HepG2 (cell line): ENCODE measurements around the gene TM6SF1. TPM values are rescaled to one million over a fixed set of nuclear protein-coding genes. Genes with fewer than 3 reads are reported as not detected.

Source experiments
- ATAC-seq: fragments of 200-7000 bp; cut with Tn5 transposase; 3 replicates; pipeline ENCODE4 v1.9.1; 2020; ENCODE audit warnings: mild to moderate bottlenecking, moderate library complexity
- BruUV-seq: library from RNA; stranded (reverse); fragments of 400-500 nt; replicated peaks from 2 replicates; lab custom pipeline; 2021; lab: Mats Ljungman, UMichigan
- CTCF ChIA-PET: fragments of 300-600 bp; formaldehyde crosslinking; extraction: SDS; loops from one replicate; lab custom pipeline; 2021; ENCODE audit warnings: low total read pairs, inconsistent platforms, low intra/inter-chr PET ratio; lab: Yijun Ruan, JAX
- POLR2A ChIA-PET: fragments of 350-600 bp; sonication (Branson Sonifier 250); formaldehyde crosslinking; loops from one replicate; lab custom pipeline; 2020; ENCODE audit warnings: antibody characterized with exemption, inconsistent platforms; lab: Yijun Ruan, JAX
- DNase-seq: peaks from one replicate; pipeline ENCODE4 v3.0.0-alpha.2; 2015; ENCODE audit warnings: low spot score
- FAIRE-seq: peaks from 3 replicates; lab custom pipeline; 2011; peaks lifted over from hg19 to GRCh38; lab: Jason Lieb, UNC
- H2AFZ ChIP-seq: one replicate; pipeline ENCODE4 v1.6.1; 2011; ENCODE audit warnings: low read length, inconsistent platforms
- H3K27ac ChIP-seq: fragments of 300-600 bp; 3 replicates; pipeline ENCODE4 v1.8.0; 2011; ENCODE audit warnings: mixed run types, mild to moderate bottlenecking, mixed read lengths, low read length, inconsistent platforms; ENCODE audit not compliant: insufficient read depth; ENCODE audit errors: extremely low read length
- H3K27me3 ChIP-seq, 2 experiments: fragments of 200-600 bp in 1 of 2; 2 replicates in 1 of 2; 3 replicates in 1 of 2; pipeline versions ENCODE4 v1.6.0 to v1.8.0; 2011; ENCODE audit warnings: low read length in 2 of 2, mild to moderate bottlenecking in 2 of 2, moderate library complexity in 2 of 2, inconsistent platforms in 1 of 2; ENCODE audit not compliant: insufficient read depth in 2 of 2, control insufficient read depth in 1 of 2
- H3K36me3 ChIP-seq, 2 experiments: fragments of 200-600 bp in 1 of 2; replicated peaks in 1 of 2; 2 replicates in 1 of 2; 3 replicates in 1 of 2; pipeline versions ENCODE4 v1.5.1 to v1.8.0; 2011; ENCODE audit warnings: low read length in 2 of 2, inconsistent platforms in 1 of 2; ENCODE audit not compliant: insufficient read depth in 2 of 2, control insufficient read depth in 1 of 2
- H3K4me1 ChIP-seq: 2 replicates; pipeline ENCODE4 v1.5.1; 2012; ENCODE audit warnings: low read length, inconsistent platforms; ENCODE audit not compliant: insufficient read depth
- H3K4me2 ChIP-seq: 2 replicates; pipeline ENCODE4 v1.6.0; 2011; ENCODE audit warnings: low read depth, low read length, inconsistent platforms
- H3K4me3 ChIP-seq, 3 experiments: fragments of 200-600 bp in 1 of 3; sonication (generic), shearing (Covaris generic) in 1 of 3; replicated peaks in 1 of 3; 2 replicates each; pipeline ENCODE4 v1.5.1; 2011 to 2016; ENCODE audit warnings: low read length in 3 of 3, inconsistent platforms in 2 of 3, low read depth in 2 of 3, mild to moderate bottlenecking in 2 of 3, control low read depth in 1 of 3, mixed read lengths in 1 of 3; ENCODE audit not compliant: insufficient read depth in 1 of 3
- H3K79me2 ChIP-seq: one replicate; pipeline ENCODE4 v1.6.1; 2011; ENCODE audit warnings: low read length, inconsistent platforms; ENCODE audit not compliant: insufficient read depth
- H3K9ac ChIP-seq: 2 replicates; pipeline ENCODE4 v1.6.0; 2011; ENCODE audit warnings: mild to moderate bottlenecking, low read depth, low read length, inconsistent platforms; ENCODE audit not compliant: insufficient read depth
- H3K9me3 ChIP-seq: 2 replicates; pipeline ENCODE4 v1.5.1; 2012; ENCODE audit warnings: mild to moderate bottlenecking, low read length
- H4K20me1 ChIP-seq: 2 replicates; pipeline ENCODE4 v1.6.0; 2011; ENCODE audit warnings: inconsistent platforms, mild to moderate bottlenecking, low read length, moderate library complexity; ENCODE audit not compliant: insufficient read depth
- ZNF468 ChIP-seq: sonication (generic); formaldehyde crosslinking; IDR thresholded peaks from 2 replicates; pipeline ENCODE4 v1.8.0; 2022; ENCODE audit warnings: mild to moderate bottlenecking, moderate library complexity, missing genetic modification reagents
- ZNF83 ChIP-seq: sonication (generic); formaldehyde crosslinking; IDR thresholded peaks from 2 replicates; pipeline ENCODE4 v1.4.0; 2020; ENCODE audit warnings: missing genetic modification reagents, mild to moderate bottlenecking, borderline replicate concordance
- WGBS: methylation state at CpG from one replicate; pipeline ENCODE4 v1.1.6; 2017; ENCODE audit warnings: low lambda C conversion rate; 5-methylcytosine and 5-hydroxymethylcytosine counted together
- in situ Hi-C: cut with HindIII; loops from 2 replicates; pipeline ENCODE4 v1.10.0; 2017; ENCODE audit warnings: low pct_unique_long_range_greater_than_20kb; ENCODE audit not compliant: extremely low pct_ligation_motif_present
- intact Hi-C: fragments of 100-400 bp; cut with micrococcal nuclease; formaldehyde crosslinking; loops from one replicate; pipeline ENCODE4 v1.10.0; 2022; ENCODE audit not compliant: unreplicated experiment
- polyA plus RNA-seq, 8 experiments: library from polyadenylated mRNA; depleted of rRNA in 3 of 8; stranded (reverse) in 7 of 8; unstranded in 1 of 8; fragments of >200 nt; fragmentation: Illumina TruSeq in 4 of 8; extraction: Trizol in 4 of 8; gene quantifications; 2 replicates each; pipeline versions ENCODE4 v1.2.1 to v1.2.3, GENCODE V29; 2011 to 2016; ENCODE audit warnings: low read depth in 4 of 8, missing spikeins in 1 of 8, mixed read lengths in 1 of 8; ENCODE audit not compliant: insufficient read depth in 1 of 8
- total RNA-seq, 5 experiments: library from RNA; depleted of rRNA; stranded (reverse); fragments of >200 nt; fragmentation: Illumina TruSeq; extraction: Trizol; gene quantifications; 2 replicates each; pipeline ENCODE4 v1.2.3, GENCODE V29; 2016; ENCODE audit warnings: low read depth in 1 of 5
- TF ChIP-seq, protein P1 (sequence below): sonication (generic); formaldehyde crosslinking; IDR thresholded peaks from 2 replicates; pipeline ENCODE4 v1.5.1; 2020; ENCODE audit warnings: missing genetic modification reagents, mild to moderate bottlenecking, borderline replicate concordance
- TF ChIP-seq, protein P2 (sequence below): sonication (generic); formaldehyde crosslinking; IDR thresholded peaks from 2 replicates; pipeline ENCODE4 v1.4.0; 2020; ENCODE audit warnings: missing genetic modification reagents

Gene TM6SF1
- total and polyA plus RNA-seq, 2 of the 13 experiments (the other 11 are each of a cell fraction or from before 2014, with no cell fraction given), result not detected

DNA sequence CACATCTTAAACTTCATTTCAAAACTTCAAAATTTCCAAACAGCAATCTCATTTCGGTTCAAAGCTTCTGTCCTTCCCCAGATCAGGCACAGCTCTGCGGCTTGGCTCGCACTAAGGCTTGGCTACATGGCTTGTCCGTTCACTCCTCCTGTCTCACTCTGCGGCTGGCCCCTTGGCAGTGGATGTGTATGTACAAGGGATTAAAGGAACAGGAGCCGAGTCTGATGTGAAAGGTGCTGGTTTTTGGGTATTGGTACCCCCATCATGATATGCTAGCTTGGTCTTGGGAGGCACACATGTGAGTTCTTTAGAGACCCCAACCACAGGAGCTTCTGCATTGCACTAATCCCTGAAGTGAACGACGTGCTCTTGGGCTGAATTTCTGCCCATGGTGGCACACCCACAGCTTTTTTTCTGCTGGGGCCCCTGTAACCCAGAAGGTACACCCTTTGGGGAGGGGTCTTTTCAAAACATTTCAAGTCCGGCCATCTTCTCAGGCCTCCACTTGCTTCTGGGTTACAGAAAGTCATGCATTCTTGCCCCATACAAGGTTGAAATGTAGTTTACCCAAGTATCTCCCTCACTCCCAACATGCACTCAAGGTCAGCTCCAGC, 12.6 kb downstream of the TM6SF1 start (continued):
- TF ChIP-seq ZNF83 (CRISPR knock-in tag), result no peak

DNA sequence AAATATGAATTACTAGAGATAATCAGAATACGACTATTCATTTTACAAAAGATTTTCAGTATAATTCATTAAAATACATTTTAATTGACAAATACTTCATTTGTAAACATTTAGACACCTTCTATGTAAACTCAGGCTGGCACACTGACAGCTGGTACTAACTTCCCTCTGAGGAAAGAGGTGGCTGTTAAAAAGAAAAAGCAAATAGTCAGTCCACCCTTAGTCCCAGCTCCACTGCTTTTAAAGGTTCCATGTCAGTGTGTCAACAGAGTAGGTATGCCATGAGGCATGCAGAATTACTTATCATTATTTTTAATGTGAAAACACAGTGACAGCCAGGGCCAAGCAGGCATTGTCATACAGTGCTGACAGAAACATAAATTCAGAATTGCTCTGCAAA, 16.1 kb downstream of the TM6SF1 start:
- whole genome bisulfite sequencing, result 0% methylated on average over 1 of the region's 1 CpG
- intact Hi-C loops (no loop called here), in situ Hi-C loops (no loop called here)
- BruUV-seq, result no TSS peak
- Histone ChIP-seq H3K79me2 (no peaks in the 10 kb centered on the region), H3K27me3 (peaks cover 0 to 17% of the 10 kb centered on the region in 2 experiments; a peak in 3 of 5 replicates), H3K4me1 (no peaks in the 10 kb centered on the region), H3K4me3 (no peak overlapping the region), H2AFZ (no peak overlapping the region), H3K27ac (no peak overlapping the region), H3K36me3 (no peaks in the 10 kb centered on the region), H3K9ac (no peak overlapping the region), H3K4me2 (no peak overlapping the region), H4K20me1 (no peaks in the 10 kb centered on the region), H3K9me3 (no peaks in the 10 kb centered on the region)
- TF ChIP-seq, protein P1, sequence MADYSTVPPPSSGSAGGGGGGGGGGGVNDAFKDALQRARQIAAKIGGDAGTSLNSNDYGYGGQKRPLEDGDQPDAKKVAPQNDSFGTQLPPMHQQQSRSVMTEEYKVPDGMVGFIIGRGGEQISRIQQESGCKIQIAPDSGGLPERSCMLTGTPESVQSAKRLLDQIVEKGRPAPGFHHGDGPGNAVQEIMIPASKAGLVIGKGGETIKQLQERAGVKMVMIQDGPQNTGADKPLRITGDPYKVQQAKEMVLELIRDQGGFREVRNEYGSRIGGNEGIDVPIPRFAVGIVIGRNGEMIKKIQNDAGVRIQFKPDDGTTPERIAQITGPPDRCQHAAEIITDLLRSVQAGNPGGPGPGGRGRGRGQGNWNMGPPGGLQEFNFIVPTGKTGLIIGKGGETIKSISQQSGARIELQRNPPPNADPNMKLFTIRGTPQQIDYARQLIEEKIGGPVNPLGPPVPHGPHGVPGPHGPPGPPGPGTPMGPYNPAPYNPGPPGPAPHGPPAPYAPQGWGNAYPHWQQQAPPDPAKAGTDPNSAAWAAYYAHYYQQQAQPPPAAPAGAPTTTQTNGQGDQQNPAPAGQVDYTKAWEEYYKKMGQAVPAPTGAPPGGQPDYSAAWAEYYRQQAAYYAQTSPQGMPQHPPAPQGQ, result no peak
- TF ChIP-seq ZNF468 (CRISPR knock-in tag), result no peak
- TF ChIP-seq, protein P2, sequence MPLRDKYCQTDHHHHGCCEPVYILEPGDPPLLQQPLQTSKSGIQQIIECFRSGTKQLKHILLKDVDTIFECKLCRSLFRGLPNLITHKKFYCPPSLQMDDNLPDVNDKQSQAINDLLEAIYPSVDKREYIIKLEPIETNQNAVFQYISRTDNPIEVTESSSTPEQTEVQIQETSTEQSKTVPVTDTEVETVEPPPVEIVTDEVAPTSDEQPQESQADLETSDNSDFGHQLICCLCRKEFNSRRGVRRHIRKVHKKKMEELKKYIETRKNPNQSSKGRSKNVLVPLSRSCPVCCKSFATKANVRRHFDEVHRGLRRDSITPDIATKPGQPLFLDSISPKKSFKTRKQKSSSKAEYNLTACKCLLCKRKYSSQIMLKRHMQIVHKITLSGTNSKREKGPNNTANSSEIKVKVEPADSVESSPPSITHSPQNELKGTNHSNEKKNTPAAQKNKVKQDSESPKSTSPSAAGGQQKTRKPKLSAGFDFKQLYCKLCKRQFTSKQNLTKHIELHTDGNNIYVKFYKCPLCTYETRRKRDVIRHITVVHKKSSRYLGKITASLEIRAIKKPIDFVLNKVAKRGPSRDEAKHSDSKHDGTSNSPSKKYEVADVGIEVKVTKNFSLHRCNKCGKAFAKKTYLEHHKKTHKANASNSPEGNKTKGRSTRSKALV (CRISPR knock-in tag), result no peak
- ATAC-seq (no peak), DNase-seq (no peak), FAIRE-seq (no peak)
- ChIA-PET CTCF (no interaction called here), POLR2A (no interaction called here)
